ENCODE data around the gene RAB3GAP2. TPM values are rescaled to one million over a fixed set of nuclear protein-coding genes. Genes with fewer than 3 reads are reported as not detected.

RAB3GAP2 gene
- total and polyA plus RNA-seq, 10 donors: 6.5 to 48.7 (median 37.5) TPM

- no peak for DNase-seq
- no peak overlapping the region for H3K4me3 ChIP-seq
- H3K4me1 ChIP-seq: peaks cover 0 to 3% (median 0%) of the 10 kb centered on the region in 6 donors
- H3K36me3 ChIP-seq: no peaks in the 10 kb centered on the region
- intact Hi-C loops (cut with DNase I; ENCODE audit: low total_unique reads): no loop called here
- WGBS, 5 donors: 40 to 46% (median 41%) methylated on average over 2 of the region's 2 CpGs
- H3K9me3 ChIP-seq: no peaks in the 10 kb centered on the region
- no peak for TF ChIP-seq POLR2AphosphoS5 (IDR thresholded peaks at IDR 0.05)
- TF ChIP-seq CTCF (IDR thresholded peaks at IDR 0.05 in 8 of 11, conservative IDR thresholded peaks at IDR 0.05 in 3 of 11): no peak
- no peak for TF ChIP-seq POLR2A (IDR thresholded peaks at IDR 0.05)
- no peaks in the 10 kb centered on the region for H3K27me3 ChIP-seq (replicated peaks in 1 of 7)
- H3K27ac ChIP-seq: no peak overlapping the region
Observed at GRCh38 chr1:220301630-220302029, 29.4 kb upstream of the RAB3GAP2 start.

GRCh38 chr1:220300442-220301121 lies 28.3 kb upstream of the RAB3GAP2 start:
- no peak for DNase-seq
- Histone ChIP-seq H3K9me3 (no peaks in the 10 kb centered on the region), H3K4me3 (no peak overlapping the region), H3K27ac (peak overlapping the region in 7 of 8 donors; percentile 13 to 66 (median 46)), H3K4me1 (peaks cover 0 to 3% (median 0%) of the 10 kb centered on the region in 6 donors), H3K27me3 (replicated peaks in 1 of 7) (peaks cover 0 to 10% (median 0%) of the 10 kb centered on the region in 7 donors), H3K36me3 (no peaks in the 10 kb centered on the region)
- intact Hi-C loops (cut with DNase I; ENCODE audit: low total_unique reads): no loop called here
- TF ChIP-seq POLR2A (IDR thresholded peaks at IDR 0.05) (no peak), CTCF (IDR thresholded peaks at IDR 0.05 in 8 of 11, conservative IDR thresholded peaks at IDR 0.05 in 3 of 11) (no peak), POLR2AphosphoS5 (IDR thresholded peaks at IDR 0.05) (peak in 1 of 3 donors; percentile 75)
- WGBS, 5 donors: 51 to 60% (median 56%) methylated on average over 7 of the region's 7 CpGs

- H3K4me3 ChIP-seq: no peak overlapping the region
- TF ChIP-seq POLR2A (IDR thresholded peaks at IDR 0.05) (no peak), CTCF (IDR thresholded peaks at IDR 0.05 in 8 of 11, conservative IDR thresholded peaks at IDR 0.05 in 3 of 11) (no peak), POLR2AphosphoS5 (IDR thresholded peaks at IDR 0.05) (no peak)
- H3K36me3 ChIP-seq: no peaks in the 10 kb centered on the region
- H3K4me1 ChIP-seq: peaks cover 0 to 3% (median 0%) of the 10 kb centered on the region in 6 donors
- H3K9me3 ChIP-seq: no peaks in the 10 kb centered on the region
- 93 to 97% (median 95%) methylated on average over 7 of the region's 7 CpGs for WGBS, 5 donors
- no peak overlapping the region for H3K27ac ChIP-seq
- H3K27me3 ChIP-seq (replicated peaks in 1 of 7): peaks cover 0 to 18% (median 0%) of the 10 kb centered on the region in 7 donors
- DNase-seq: no peak
- intact Hi-C loops (cut with DNase I; ENCODE audit: low total_unique reads): loop anchor here (10.0 kb wide), 1 partner anchor 475 kb away; no protein-coding TSS in a partner anchor
Observed at GRCh38 chr1:220299337-220299736, 27.1 kb upstream of the RAB3GAP2 start.

GRCh38 chr1:220298470-220299205 lies 26.4 kb upstream of the RAB3GAP2 start:
- Histone ChIP-seq H3K36me3 (no peaks in the 10 kb centered on the region), H3K27me3 (replicated peaks in 1 of 7) (peaks cover 0 to 25% (median 0%) of the 10 kb centered on the region in 7 donors), H3K27ac (no peak overlapping the region), H3K4me1 (peaks cover 0 to 3% (median 0%) of the 10 kb centered on the region in 6 donors), H3K4me3 (no peak overlapping the region), H3K9me3 (no peaks in the 10 kb centered on the region)
- 71 to 87% (median 82%) methylated on average over 9 of the region's 9 CpGs for WGBS, 5 donors
- DNase-seq: no peak
- intact Hi-C loops (cut with DNase I; ENCODE audit: low total_unique reads): loop anchor here (10.0 kb wide), 1 partner anchor 476 kb away; no protein-coding TSS in a partner anchor
- no peak for TF ChIP-seq POLR2A (IDR thresholded peaks at IDR 0.05)
- TF ChIP-seq CTCF (IDR thresholded peaks at IDR 0.05 in 8 of 11, conservative IDR thresholded peaks at IDR 0.05 in 3 of 11): no peak
- TF ChIP-seq POLR2AphosphoS5 (IDR thresholded peaks at IDR 0.05): no peak

Measured in spleen (tissue), 11 donors.